Mesothelial cell of epicardium (in vitro differentiated cells): Measurements from ENCODE around the gene NAV3. TPM values are rescaled to one million over a fixed set of nuclear protein-coding genes. Genes with fewer than 3 reads are reported as not detected.

Source experiments
- DNase-seq, 2 experiments: peaks; one replicate each; pipeline ENCODE4 v3.0.0; 2021; ENCODE audit warnings: low spot score in 2 of 2; ENCODE audit not compliant: unreplicated experiment in 2 of 2
- H3K27ac Mint-ChIP-seq: 2 replicates; pipeline ENCODE4 v1.8.0; 2021; ENCODE audit warnings: mixed read lengths
- H3K27me3 Mint-ChIP-seq: 2 replicates; pipeline ENCODE4 v1.8.0; 2021; ENCODE audit warnings: low read depth, mixed read lengths
- H3K36me3 Mint-ChIP-seq: 2 replicates; pipeline ENCODE4 v1.8.0; 2021; ENCODE audit warnings: mixed read lengths
- H3K4me1 Mint-ChIP-seq: 2 replicates; pipeline ENCODE4 v1.8.0; 2021; ENCODE audit warnings: mixed read lengths
- H3K4me3 Mint-ChIP-seq: 2 replicates; pipeline ENCODE4 v1.8.0; 2021; ENCODE audit warnings: mild to moderate bottlenecking, moderate library complexity, mixed read lengths
- H3K9me3 Mint-ChIP-seq: 2 replicates; pipeline ENCODE4 v1.8.0; 2021; ENCODE audit warnings: mixed read lengths
- CTCF ChIP-seq: fragments of 200-600 bp; sonication (generic); IDR thresholded peaks from one replicate; pipeline ENCODE4 v1.5.0; 2021; ENCODE audit warnings: antibody characterized with exemption; ENCODE audit not compliant: unreplicated experiment
- total RNA-seq: library from RNA; stranded (reverse); gene quantifications from 3 replicates; pipeline ENCODE4 v1.2.1, GENCODE V29; 2021

The NAV3 gene
- total RNA-seq, 1 donor from 2014 or later, result 28.7 TPM

DNA sequence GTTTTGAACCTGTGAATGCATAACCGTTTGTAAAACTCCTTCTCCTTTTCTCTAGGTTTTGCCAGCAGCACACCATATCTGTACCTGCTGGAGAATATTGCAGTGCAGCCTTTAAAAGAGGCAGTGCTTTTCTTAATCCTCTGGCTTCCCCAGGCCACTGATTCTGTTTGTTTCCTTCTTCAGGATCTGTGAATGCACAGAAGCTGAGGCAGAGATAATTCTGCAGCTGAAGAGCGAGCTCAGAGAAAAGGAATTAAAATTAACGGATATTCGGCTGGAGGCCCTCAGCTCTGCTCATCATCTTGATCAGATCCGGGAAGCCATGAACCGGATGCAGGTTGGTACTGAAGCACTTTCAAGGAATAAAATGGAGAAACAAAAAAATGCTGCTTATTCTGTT is 348.7 kb downstream of the NAV3 start:
- Mint-ChIP-seq H3K4me3 (no peak overlapping the region), H3K36me3 (peaks cover 5% of the 10 kb centered on the region), H3K9me3 (no peaks in the 10 kb centered on the region), H3K27ac (no peak overlapping the region), H3K27me3 (peaks cover 22% of the 10 kb centered on the region), H3K4me1 (peaks cover 22% of the 10 kb centered on the region)
- no peak for TF ChIP-seq CTCF
- no peak for DNase-seq

- no peak overlapping the region for H3K4me3 Mint-ChIP-seq
- H3K9me3 Mint-ChIP-seq, result no peaks in the 10 kb centered on the region
- H3K27ac Mint-ChIP-seq, result no peak overlapping the region
- TF ChIP-seq CTCF, result peak; percentile 26
- no peak for DNase-seq
- H3K4me1 Mint-ChIP-seq, result peaks cover 22% of the 10 kb centered on the region
- peaks cover 5% of the 10 kb centered on the region for H3K36me3 Mint-ChIP-seq
- peaks cover 7% of the 10 kb centered on the region for H3K27me3 Mint-ChIP-seq
These were observed 351.0 kb downstream of the NAV3 start for GRCh38 chr12:78181544-78182162.

DNA sequence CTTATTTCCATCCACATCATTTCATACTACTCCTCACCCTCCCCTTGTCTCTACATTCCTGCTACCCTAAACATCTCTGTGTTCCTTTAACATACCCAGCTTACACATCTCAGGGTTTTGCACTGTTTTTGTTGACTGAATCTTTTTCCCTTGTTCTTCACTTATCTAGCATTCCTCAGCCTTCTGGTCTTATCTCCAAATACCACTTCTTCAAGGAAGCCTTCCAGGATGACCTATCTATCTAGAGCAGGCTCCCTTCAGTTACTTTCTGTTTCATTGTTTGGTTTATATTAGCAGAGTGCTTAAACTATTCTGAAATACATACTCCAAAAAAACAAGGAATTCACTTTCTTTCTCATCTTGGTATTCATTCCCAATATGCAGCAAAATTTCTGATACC is 353.1 kb downstream of the NAV3 start:
- TF ChIP-seq CTCF, result no peak
- Mint-ChIP-seq H3K36me3 (no peaks in the 10 kb centered on the region), H3K27ac (no peak overlapping the region), H3K27me3 (no peaks in the 10 kb centered on the region), H3K9me3 (no peaks in the 10 kb centered on the region), H3K4me3 (no peak overlapping the region), H3K4me1 (peaks cover 22% of the 10 kb centered on the region)
- DNase-seq, result no peak

DNA sequence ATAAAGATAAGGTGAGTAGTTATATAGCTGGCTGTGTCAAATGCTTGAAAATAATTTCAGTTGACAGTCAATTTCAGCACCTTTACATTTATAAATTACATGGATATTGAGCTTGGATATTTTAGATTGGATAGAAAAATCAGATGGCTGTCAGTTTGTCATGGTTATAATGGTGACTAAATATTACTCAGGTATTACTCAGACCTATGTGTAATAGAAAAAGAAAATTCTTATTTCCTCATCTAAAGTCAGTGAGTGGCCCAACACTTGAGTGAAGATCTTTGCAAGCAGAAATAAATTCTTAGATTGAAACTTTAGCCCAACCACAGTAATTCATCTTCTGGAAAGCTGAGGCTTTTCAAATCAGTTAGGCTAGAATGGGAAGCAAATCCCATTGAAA is 354.4 kb downstream of the NAV3 start:
- no peaks in the 10 kb centered on the region for H3K9me3 Mint-ChIP-seq
- no peaks in the 10 kb centered on the region for H3K27me3 Mint-ChIP-seq
- no peak overlapping the region for H3K4me3 Mint-ChIP-seq
- peaks cover 14% of the 10 kb centered on the region for H3K4me1 Mint-ChIP-seq
- no peaks in the 10 kb centered on the region for H3K36me3 Mint-ChIP-seq
- DNase-seq, result no peak
- no peak for TF ChIP-seq CTCF
- H3K27ac Mint-ChIP-seq, result no peak overlapping the region

GRCh38 chr12:78185651-78186050 is 355.0 kb downstream of the NAV3 start:
- no peaks in the 10 kb centered on the region for H3K9me3 Mint-ChIP-seq
- no peak for DNase-seq
- no peak overlapping the region for H3K4me3 Mint-ChIP-seq
- no peak for TF ChIP-seq CTCF
- H3K4me1 Mint-ChIP-seq, result peaks cover 11% of the 10 kb centered on the region
- no peaks in the 10 kb centered on the region for H3K36me3 Mint-ChIP-seq
- no peak overlapping the region for H3K27ac Mint-ChIP-seq
- H3K27me3 Mint-ChIP-seq, result no peaks in the 10 kb centered on the region

DNA sequence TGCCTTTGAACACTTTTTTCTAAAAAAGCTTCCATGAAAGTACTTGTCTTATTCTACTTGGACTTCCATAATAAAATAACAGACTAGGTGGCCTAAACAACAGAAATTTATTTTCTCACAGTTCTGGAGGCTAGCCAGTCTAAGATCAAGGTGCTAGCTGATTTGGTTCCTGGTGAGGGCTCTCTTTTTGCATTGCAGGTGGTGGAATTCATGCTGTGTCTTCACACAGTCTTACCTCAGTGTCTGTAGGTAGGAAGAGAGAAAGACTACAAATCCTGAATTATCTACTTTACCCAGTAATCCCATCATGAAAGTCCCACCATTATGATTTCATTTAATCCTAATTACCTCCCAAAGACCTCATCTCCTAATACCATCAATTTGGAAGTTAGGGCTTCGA is 356.0 kb downstream of the NAV3 start:
- DNase-seq, result no peak
- H3K27me3 Mint-ChIP-seq, result no peaks in the 10 kb centered on the region
- H3K27ac Mint-ChIP-seq, result no peak overlapping the region
- H3K36me3 Mint-ChIP-seq, result no peaks in the 10 kb centered on the region
- no peak for TF ChIP-seq CTCF
- H3K4me3 Mint-ChIP-seq, result no peak overlapping the region
- H3K9me3 Mint-ChIP-seq, result no peaks in the 10 kb centered on the region
- H3K4me1 Mint-ChIP-seq, result peaks cover 3% of the 10 kb centered on the region
